ENCODE measurements around the gene TELO2.
A peak's percentile ranks its signal among the peaks of the same experiment; 100 is the strongest.

The TELO2 gene

GRCh38 chr16:1492923-1493745 lies at the start of gene TELO2:
Gene TELO2, plus strand, starts transcription at chr16:1493360. Its CDS starts 922 bp downstream, at chr16:1494282.
- no peak for TF ChIP-seq CTCF (IDR thresholded peaks at IDR 0.05; ENCODE audit: extremely low read depth, insufficient read depth, missing control alignments)
- in situ Hi-C loops (cut with MboI; ENCODE audit: low pct_unique_long_range_greater_than_20kb, low sequenced_read_pairs, unreplicated experiment) = no loop called here
- DNase-seq (ENCODE audit: low spot score) = peak; percentile 99

GRCh38 chr16:1443403-1443973 lies 49.7 kb upstream of the TELO2 start:
- in situ Hi-C loops (cut with MboI; ENCODE audit: low pct_unique_long_range_greater_than_20kb, low sequenced_read_pairs, unreplicated experiment) = no loop called here
- no peak for DNase-seq (ENCODE audit: low spot score)
- no peak for TF ChIP-seq CTCF (IDR thresholded peaks at IDR 0.05; ENCODE audit: extremely low read depth, insufficient read depth, missing control alignments)

DNA sequence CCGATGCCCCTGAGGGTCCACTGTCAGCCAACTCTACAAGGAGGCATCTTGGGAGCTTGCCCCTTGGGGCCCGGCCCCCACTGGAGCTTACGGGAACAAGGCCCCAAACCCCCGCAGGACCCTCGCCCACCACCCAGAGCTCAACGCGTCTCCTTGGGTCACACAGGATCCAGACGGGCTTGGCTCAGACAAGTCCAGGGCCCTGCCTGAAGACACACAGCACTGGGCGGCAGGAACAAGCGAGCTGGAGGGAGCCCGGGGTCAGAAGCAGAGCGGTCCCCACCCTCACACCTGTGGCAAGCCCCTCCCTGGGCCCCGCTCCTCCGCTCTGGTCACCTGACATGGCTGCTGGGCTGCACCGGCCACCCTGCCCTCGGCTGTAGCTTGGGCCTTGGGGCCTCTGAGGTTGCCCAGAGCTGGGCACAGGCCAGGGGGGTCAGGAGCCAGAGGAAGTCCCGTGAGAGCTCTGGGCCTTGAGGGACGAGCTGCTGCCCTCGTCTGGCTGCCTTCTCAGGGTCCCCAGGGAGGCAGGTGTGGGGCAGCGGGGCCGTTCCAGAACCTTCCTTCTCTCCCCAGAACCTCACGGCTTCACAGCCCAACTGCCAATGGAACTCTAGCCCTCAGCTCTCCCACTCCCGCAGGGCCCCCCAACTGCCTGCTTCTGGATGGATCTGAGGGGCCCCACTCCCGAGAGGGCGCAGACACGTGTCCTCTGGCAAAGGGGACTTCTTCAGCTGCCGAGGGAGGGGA lies 49.0 kb upstream of the TELO2 start, which contains the start of gene CCDC154:
CCDC154 (minus strand) TSS at position 577 of the 750 bp plus-strand sequence; CDS start at position 343, 234 bp downstream.
- no peak for TF ChIP-seq CTCF (IDR thresholded peaks at IDR 0.05; ENCODE audit: extremely low read depth, insufficient read depth, missing control alignments)
- in situ Hi-C loops (cut with MboI; ENCODE audit: low pct_unique_long_range_greater_than_20kb, low sequenced_read_pairs, unreplicated experiment) = no loop called here
- no peak for DNase-seq (ENCODE audit: low spot score)

DNA sequence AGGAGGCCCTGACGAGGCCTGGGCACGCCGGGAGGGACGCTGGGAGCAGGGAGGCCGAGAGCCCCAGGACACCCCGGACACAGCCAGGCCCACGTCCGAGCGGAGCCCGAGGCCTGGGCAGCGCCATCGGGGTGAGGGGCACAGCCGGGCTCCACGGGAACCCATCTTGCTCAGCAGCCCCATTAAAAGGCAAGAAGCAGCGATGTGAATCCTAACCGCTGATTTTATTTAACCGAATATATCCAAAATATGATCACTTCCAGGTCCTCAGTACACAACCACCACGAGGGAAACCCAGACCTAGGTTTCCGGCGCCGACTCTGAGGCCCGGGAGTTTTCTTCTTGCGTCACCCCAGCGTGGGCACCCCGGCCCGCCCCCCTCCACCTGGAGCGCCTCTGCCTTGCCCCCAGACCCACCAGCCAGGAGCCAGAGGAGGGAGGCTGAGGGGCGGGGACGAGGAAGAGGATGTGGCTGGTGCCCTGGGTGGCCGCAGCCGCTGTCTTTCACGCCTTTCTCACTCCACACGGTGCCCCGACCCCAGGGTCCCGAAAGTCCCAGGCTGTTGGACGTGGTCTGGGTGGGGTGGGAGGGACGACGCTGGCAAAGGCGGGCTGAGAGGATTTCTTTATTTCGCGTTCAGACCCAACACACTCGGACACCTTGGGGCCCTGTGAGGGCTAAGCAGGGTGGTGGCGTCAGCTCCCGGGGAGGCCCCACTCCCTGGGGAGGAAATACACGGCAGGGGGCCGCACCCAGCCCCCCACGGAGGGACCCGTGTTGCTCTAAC lies 48.2 kb upstream of the TELO2 start:
- in situ Hi-C loops (cut with MboI; ENCODE audit: low pct_unique_long_range_greater_than_20kb, low sequenced_read_pairs, unreplicated experiment) = no loop called here
- TF ChIP-seq CTCF (IDR thresholded peaks at IDR 0.05; ENCODE audit: extremely low read depth, insufficient read depth, missing control alignments) = no peak
- no peak for DNase-seq (ENCODE audit: low spot score)

- no peak for DNase-seq (ENCODE audit: low spot score)
- in situ Hi-C loops (cut with MboI; ENCODE audit: low pct_unique_long_range_greater_than_20kb, low sequenced_read_pairs, unreplicated experiment) = no loop called here
- TF ChIP-seq CTCF (IDR thresholded peaks at IDR 0.05; ENCODE audit: extremely low read depth, insufficient read depth, missing control alignments) = no peak
Measured at GRCh38 chr16:1445518-1446203, 47.5 kb upstream of the TELO2 start.

Data from GM13977 (cell line).